Dermis microvascular lymphatic vessel endothelial cell (primary cell): ENCODE results near the gene RDH12. TPM values are rescaled to one million over a fixed set of nuclear protein-coding genes. Genes with fewer than 3 reads are reported as not detected.
"Not testable (repeated sequence)": the region's sequence is repeated elsewhere in the genome, so short reads cannot be mapped to it uniquely, and the experiment has no call there.

ENCODE experiments used
- DNase-seq, 2 donors: peaks; one replicate each; pipeline versions ENCODE4 v3.0.0 to v3.0.0-alpha.2; 2010; ENCODE audit warnings: low read depth in 2 of 2
- total RNA-seq: library from RNA; depleted of rRNA; stranded (reverse); fragments of >200 nt; gene quantifications from 2 replicates; pipeline ENCODE4 v1.2.1, GENCODE V29; 2014

The RDH12 gene
- not detected in 2 replicates for total RNA-seq

GRCh38 chr14:67701492-67701891 lies at the start of gene RDH12:
Gene RDH12 (plus strand): TSS chr14:67701886. CDS start chr14:67722643, 20,757 bp downstream.
- DNase-seq, result not testable (repeated sequence)

GRCh38 chr14:67652189-67652588 lies 49.5 kb upstream of the RDH12 start:
- no peak for DNase-seq

DNA sequence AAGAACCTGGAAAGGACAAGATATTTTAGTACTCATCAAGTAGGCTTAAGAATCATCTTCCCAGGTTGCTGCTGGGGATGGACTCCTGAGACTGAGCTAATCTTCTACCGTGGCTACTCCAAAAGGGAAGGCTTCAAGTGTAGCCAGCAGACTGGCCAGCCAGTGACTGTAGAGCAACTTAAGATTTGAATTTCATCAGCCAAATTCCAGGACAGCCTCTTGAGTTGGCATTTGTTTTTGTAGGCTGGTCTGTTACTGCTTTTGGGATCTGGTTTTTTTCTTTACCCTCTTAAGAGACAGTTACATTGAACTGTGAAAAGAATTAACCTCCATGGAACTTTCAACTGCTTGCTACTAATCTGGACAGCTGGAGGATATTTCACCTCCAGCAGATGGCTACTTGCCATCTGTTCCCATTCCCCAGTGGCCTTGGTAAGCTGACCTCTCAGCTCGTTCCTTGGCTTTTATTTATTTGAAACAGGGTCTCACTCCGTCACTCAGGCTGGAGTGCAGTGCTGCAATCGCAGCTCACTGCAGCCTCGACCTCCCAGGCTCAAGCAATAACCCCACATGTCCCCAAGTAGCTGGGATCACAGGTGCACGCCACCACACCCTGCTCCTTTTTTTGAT lies 47.9 kb upstream of the RDH12 start:
- DNase-seq, result no peak

- DNase-seq, result no peak
Observed at GRCh38 chr14:67663633-67664032, 38.1 kb upstream of the RDH12 start.

- DNase-seq, result no peak
Observed at GRCh38 chr14:67665868-67666267, 35.8 kb upstream of the RDH12 start.

DNA sequence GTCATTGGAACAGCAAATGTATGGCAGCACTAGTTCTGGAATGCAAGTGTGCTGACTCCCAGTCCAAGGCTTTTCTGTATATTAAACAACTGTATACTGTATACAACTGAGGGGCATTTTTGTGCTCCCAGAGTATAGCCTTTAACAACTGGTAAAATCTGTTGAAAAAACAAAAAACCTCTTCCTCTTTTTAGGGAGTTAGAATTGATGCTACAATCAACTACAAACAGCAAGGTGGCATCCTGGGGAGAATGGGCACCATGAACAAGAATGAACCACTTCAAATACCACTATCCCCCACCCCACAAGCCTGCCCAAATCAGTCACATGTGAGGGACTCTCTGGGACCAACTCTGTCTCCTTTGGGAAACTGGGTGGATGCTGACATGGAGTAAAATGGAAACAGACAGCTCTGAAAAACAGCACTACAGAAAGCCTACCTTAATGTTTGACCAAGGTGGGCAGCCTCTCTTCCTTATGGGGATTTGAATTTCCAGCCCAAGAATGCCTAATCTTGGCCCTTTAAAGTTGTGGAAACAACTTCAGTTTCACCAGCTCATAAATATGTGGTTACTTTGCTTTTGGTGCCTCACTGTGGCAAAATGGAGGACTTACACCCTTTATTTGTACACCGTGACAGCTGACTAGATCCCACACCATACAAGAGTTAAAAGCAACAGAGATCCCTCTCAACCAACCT lies 34.8 kb upstream of the RDH12 start:
- peak; percentile 68 to 77 for DNase-seq

DNA sequence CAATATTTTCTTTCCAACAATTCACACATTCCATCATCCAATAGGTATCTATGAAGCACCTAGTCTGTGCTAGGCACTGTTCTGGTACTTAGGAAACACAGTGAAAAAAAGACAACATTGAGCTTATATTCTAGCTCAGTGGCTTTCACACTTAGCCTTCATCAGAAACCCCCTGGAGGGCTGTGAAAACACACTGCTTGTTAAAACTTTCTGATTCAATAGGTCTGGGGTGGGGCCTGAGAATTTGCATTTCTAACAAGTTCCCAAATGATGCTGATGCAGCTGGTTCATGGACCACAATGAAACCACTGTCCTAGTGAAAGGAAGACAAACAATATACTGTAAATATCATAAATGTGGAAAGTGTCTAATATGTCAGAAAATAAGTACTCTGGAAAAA lies 33.1 kb upstream of the RDH12 start:
- DNase-seq, result no peak

- DNase-seq, result no peak
Observed at GRCh38 chr14:67673451-67673850, 28.2 kb upstream of the RDH12 start.

GRCh38 chr14:67674139-67674479 lies 27.6 kb upstream of the RDH12 start:
- peak; percentile 6 to 76 for DNase-seq

DNA sequence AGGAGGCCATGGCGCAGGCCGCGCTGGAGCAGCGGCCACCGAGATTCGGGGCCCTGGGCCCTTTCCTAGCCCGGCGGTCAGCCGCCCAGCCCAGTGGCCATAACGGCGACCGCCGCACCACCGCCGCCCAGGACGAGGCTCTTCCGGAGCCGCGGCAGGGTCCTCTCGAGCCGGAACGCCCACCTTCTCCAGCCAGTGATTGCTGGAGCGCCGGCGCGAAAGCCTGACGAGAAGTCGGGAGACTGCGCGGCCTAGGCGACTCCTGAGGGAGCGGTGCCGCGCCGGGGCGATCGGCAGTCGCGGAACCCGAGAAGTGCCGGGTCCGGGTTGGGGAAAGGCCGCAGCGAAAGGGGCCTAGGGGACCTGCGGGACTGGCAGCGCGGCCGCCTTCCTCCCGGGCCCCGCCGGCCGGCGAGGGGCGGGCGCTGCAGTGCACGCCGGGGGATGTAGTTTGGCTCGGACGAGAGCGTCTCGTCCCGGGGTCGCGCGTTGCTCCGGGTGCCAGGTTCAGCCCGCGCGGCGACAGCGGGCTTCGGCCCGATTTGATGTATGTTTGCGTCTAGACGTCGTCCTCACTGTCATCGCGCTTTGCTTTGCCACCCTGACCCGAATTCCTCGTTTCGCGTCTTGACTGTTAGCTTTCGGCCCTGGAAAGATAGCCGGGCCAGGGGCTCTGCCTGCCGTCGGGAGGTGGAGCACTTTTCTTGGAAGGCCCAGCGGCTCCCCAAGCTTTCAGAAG lies 27.0 kb upstream of the RDH12 start, which contains the start of gene VTI1B:
Gene VTI1B (minus strand): TSS at position 153 of the 739 bp plus-strand sequence. CDS start 143 bp downstream, at position 10.
- peak; percentile 41 to 80 for DNase-seq

DNA sequence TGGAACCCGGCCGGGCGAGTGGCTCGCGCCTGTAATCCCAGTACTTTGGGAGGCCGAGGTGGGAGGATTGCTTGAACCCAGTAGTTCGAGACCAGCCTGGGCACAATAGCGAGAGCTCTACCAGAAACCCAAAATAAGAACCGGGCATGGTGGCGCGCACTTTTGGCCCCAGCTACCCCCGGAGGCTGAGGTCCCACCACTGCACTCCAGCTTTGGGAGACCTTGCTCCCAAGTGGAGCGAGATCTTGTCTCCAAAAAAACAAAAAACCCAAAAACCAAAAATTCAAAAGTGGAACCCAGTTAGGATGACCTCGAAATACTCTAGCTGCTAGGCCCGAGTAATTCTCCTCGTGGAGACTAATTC lies 26.5 kb upstream of the RDH12 start:
- DNase-seq, result no peak

- no peak for DNase-seq
Observed at GRCh38 chr14:67679006-67679405, 22.7 kb upstream of the RDH12 start.

- DNase-seq, result peak in 1 of 2 donors; percentile 74
Observed at GRCh38 chr14:67680121-67680602, 21.5 kb upstream of the RDH12 start.

DNA sequence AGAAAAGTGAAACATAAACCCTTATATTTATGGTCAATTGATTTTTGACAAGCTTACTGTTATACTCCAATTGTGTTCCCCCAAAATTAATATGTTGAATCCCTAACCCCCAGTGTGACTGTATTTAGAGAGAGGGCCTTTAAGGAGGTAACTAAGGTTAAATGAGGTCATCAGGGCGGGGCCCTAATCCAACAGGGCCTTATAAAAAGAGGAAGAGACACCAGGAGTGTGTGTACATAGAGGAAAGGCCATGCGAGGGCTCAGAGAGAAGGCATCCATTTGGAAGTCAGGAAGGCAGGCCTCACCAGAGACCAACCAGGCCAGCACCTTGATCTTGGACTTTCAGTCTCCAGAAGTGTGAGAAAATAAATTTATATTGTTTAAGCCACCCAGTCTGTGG lies 20.7 kb upstream of the RDH12 start:
- DNase-seq, result no peak

GRCh38 chr14:67683842-67684241 lies 17.8 kb upstream of the RDH12 start:
- no peak for DNase-seq

GRCh38 chr14:67690011-67690410 lies 11.7 kb upstream of the RDH12 start:
- DNase-seq, result no peak

- DNase-seq, result peak; percentile 81 to 98
Observed at GRCh38 chr14:67694791-67695393, 6.8 kb upstream of the RDH12 start.

- peak; percentile 82 to 92 for DNase-seq
Observed at GRCh38 chr14:67695394-67695949, 6.2 kb upstream of the RDH12 start, which contains the start of gene RDH11. Gene RDH11 (minus strand): TSS chr14:67695764. CDS start chr14:67695703, 61 bp downstream.

GRCh38 chr14:67697006-67697405 lies 4.7 kb upstream of the RDH12 start:
- DNase-seq, result no peak

GRCh38 chr14:67698179-67698578 lies 3.5 kb upstream of the RDH12 start:
- DNase-seq, result no peak

- DNase-seq, result no peak
Observed at GRCh38 chr14:67703997-67704396, 2.3 kb downstream of the RDH12 start.
